ENCODE results near the gene SPSB2.
A peak's percentile ranks its signal among the peaks of the same experiment; 100 is the strongest.

Gene SPSB2

DNA sequence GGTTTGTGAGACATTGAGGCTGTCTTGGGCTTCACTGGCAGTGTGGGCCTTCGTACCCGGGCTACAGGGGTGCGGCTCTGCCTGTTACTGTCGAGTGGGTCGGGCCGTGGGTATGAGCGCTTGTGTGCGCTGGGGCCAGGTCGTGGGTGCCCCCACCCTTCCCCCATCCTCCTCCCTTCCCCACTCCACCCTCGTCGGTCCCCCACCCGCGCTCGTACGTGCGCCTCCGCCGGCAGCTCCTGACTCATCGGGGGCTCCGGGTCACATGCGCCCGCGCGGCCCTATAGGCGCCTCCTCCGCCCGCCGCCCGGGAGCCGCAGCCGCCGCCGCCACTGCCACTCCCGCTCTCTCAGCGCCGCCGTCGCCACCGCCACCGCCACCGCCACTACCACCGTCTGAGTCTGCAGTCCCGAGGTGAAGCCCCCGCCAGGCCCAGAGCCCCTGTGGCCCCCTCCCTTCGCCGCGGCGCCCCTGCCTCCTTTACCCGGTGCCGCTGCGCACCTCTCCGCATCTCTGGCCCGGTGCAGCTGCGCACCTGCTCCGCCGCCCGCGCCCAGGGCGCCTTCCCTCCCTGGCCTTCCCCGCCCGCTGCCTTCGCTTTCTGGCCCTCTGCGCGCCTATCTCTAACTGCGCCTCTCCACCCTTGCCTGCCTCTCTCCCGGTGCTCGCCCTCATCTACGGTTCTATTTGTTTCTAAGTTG lies 41.3 kb upstream of the SPSB2 start, which contains the start of gene ENO2:
ENO2 (plus strand) TSS at position 335 of the 701 bp plus-strand sequence. CDS start 1,253 bp downstream, outside the sequence.
- Histone ChIP-seq H3K4me3 (ENCODE audit: low read depth, low read length) (peak within 1 kb of the TSS; percentile 60), H3K4me1 (ENCODE audit: control insufficient read depth, insufficient read depth, low read length) (peaks cover 7% of the 10 kb centered on the region), H3K9me3 (ENCODE audit: control insufficient read depth, insufficient read depth, low read depth, low read length) (no peaks in the 10 kb centered on the region), H3K36me3 (ENCODE audit: control insufficient read depth in 2 of 2, insufficient read depth in 1 of 2, low read length in 2 of 2) (peaks cover 7 to 31% of the 10 kb centered on the region in 2 experiments; a peak in 2 of 3 replicates), H3K27ac (ENCODE audit: extremely low read depth, low read depth, low read length) (peak within 1 kb of the TSS; percentile 51; the same call in 1 of the 2 replicates)
- POLR2A ChIA-PET = interaction anchor here (0.6 to 1.7 kb wide), 9 partner anchors 8 to 284 kb away, joined by 3 to 8 read pairs (median 4); partner anchors contain the start of genes C12orf57, RNU7-1 and SPSB2
- CTCF ChIA-PET = interaction anchor here (0.7 kb wide), 1 partner anchor 9 kb away, joined by 3 read pairs; no protein-coding TSS in a partner anchor
- 0 out of 2 replicates have a peak, but pooled peaks have one; percentile 28 for TF ChIP-seq SP3 (tag by site-specific recombination; IDR thresholded peaks at IDR 0.05)
- no peak for TF ChIP-seq ZNF521 (tag by site-specific recombination; IDR thresholded peaks at IDR 0.05)
- TF ChIP-seq FEZF1 (tag by site-specific recombination; IDR thresholded peaks at IDR 0.05) = no peak
- TF ChIP-seq, protein P1, sequence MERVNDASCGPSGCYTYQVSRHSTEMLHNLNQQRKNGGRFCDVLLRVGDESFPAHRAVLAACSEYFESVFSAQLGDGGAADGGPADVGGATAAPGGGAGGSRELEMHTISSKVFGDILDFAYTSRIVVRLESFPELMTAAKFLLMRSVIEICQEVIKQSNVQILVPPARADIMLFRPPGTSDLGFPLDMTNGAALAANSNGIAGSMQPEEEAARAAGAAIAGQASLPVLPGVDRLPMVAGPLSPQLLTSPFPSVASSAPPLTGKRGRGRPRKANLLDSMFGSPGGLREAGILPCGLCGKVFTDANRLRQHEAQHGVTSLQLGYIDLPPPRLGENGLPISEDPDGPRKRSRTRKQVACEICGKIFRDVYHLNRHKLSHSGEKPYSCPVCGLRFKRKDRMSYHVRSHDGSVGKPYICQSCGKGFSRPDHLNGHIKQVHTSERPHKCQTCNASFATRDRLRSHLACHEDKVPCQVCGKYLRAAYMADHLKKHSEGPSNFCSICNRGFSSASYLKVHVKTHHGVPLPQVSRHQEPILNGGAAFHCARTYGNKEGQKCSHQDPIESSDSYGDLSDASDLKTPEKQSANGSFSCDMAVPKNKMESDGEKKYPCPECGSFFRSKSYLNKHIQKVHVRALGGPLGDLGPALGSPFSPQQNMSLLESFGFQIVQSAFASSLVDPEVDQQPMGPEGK (tag by site-specific recombination; IDR thresholded peaks at IDR 0.05) = peak; percentile 92
- 0 out of 2 replicates have a peak, but pooled peaks have one; percentile 42 for TF ChIP-seq ZNF391 (tag by site-specific recombination; IDR thresholded peaks at IDR 0.05; ENCODE audit: borderline replicate concordance, low read depth)
- TF ChIP-seq ZNF239 (tag by site-specific recombination; IDR thresholded peaks at IDR 0.05) = 0 out of 2 replicates have a peak, but pooled peaks have one; percentile 24
- TF ChIP-seq ZBTB48 (tag by site-specific recombination; IDR thresholded peaks at IDR 0.05) = peak; percentile 38; the same call in 1 of the 2 replicates
- peak; percentile 80 for TF ChIP-seq ZNF2 (tag by site-specific recombination; IDR thresholded peaks at IDR 0.05)
- TF ChIP-seq ZFP69B (tag by site-specific recombination; IDR thresholded peaks at IDR 0.05) = no peak
- TF ChIP-seq, protein P2, sequence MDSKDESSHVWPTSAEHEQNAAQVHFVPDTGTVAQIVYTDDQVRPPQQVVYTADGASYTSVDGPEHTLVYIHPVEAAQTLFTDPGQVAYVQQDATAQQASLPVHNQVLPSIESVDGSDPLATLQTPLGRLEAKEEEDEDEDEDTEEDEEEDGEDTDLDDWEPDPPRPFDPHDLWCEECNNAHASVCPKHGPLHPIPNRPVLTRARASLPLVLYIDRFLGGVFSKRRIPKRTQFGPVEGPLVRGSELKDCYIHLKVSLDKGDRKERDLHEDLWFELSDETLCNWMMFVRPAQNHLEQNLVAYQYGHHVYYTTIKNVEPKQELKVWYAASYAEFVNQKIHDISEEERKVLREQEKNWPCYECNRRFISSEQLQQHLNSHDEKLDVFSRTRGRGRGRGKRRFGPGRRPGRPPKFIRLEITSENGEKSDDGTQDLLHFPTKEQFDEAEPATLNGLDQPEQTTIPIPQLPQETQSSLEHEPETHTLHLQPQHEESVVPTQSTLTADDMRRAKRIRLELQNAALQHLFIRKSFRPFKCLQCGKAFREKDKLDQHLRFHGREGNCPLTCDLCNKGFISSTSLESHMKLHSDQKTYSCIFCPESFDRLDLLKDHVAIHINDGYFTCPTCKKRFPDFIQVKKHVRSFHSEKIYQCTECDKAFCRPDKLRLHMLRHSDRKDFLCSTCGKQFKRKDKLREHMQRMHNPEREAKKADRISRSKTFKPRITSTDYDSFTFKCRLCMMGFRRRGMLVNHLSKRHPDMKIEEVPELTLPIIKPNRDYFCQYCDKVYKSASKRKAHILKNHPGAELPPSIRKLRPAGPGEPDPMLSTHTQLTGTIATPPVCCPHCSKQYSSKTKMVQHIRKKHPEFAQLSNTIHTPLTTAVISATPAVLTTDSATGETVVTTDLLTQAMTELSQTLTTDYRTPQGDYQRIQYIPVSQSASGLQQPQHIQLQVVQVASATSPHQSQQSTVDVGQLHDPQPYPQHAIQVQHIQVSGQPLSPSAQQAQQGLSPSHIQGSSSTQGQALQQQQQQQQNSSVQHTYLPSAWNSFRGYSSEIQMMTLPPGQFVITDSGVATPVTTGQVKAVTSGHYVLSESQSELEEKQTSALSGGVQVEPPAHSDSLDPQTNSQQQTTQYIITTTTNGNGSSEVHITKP (tag by site-specific recombination; IDR thresholded peaks at IDR 0.05) = no peak; the same call in 1 of the 2 replicates
- TF ChIP-seq ZNF629 (tag by site-specific recombination; IDR thresholded peaks at IDR 0.05) = 0 out of 2 replicates have a peak, but pooled peaks have one; percentile 30
- TF ChIP-seq ZNF707 (tag by site-specific recombination; IDR thresholded peaks at IDR 0.05) = no peak
- 0 out of 2 replicates have a peak, but pooled peaks have one; percentile 29 for TF ChIP-seq ZNF423 (tag by site-specific recombination; IDR thresholded peaks at IDR 0.05)
- TF ChIP-seq ZNF654 (tag by site-specific recombination; IDR thresholded peaks at IDR 0.05; ENCODE audit: low read depth) = no peak
- TF ChIP-seq, protein P3, sequence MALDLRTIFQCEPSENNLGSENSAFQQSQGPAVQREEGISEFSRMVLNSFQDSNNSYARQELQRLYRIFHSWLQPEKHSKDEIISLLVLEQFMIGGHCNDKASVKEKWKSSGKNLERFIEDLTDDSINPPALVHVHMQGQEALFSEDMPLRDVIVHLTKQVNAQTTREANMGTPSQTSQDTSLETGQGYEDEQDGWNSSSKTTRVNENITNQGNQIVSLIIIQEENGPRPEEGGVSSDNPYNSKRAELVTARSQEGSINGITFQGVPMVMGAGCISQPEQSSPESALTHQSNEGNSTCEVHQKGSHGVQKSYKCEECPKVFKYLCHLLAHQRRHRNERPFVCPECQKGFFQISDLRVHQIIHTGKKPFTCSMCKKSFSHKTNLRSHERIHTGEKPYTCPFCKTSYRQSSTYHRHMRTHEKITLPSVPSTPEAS (tag by site-specific recombination; IDR thresholded peaks at IDR 0.05) = no peak
- TF ChIP-seq, protein P4, sequence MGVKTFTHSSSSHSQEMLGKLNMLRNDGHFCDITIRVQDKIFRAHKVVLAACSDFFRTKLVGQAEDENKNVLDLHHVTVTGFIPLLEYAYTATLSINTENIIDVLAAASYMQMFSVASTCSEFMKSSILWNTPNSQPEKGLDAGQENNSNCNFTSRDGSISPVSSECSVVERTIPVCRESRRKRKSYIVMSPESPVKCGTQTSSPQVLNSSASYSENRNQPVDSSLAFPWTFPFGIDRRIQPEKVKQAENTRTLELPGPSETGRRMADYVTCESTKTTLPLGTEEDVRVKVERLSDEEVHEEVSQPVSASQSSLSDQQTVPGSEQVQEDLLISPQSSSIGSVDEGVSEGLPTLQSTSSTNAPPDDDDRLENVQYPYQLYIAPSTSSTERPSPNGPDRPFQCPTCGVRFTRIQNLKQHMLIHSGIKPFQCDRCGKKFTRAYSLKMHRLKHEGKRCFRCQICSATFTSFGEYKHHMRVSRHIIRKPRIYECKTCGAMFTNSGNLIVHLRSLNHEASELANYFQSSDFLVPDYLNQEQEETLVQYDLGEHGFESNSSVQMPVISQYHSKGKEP (tag by site-specific recombination; IDR thresholded peaks at IDR 0.05) = 0 out of 2 replicates have a peak, but pooled peaks have one; percentile 26
- peak; percentile 35; the same call in 1 of the 2 replicates for TF ChIP-seq GLIS2 (tag by site-specific recombination; IDR thresholded peaks at IDR 0.05)
- no peak for TF ChIP-seq ZNF610 (tag by site-specific recombination; IDR thresholded peaks at IDR 0.05; ENCODE audit: borderline replicate concordance)
- TF ChIP-seq, protein P5, sequence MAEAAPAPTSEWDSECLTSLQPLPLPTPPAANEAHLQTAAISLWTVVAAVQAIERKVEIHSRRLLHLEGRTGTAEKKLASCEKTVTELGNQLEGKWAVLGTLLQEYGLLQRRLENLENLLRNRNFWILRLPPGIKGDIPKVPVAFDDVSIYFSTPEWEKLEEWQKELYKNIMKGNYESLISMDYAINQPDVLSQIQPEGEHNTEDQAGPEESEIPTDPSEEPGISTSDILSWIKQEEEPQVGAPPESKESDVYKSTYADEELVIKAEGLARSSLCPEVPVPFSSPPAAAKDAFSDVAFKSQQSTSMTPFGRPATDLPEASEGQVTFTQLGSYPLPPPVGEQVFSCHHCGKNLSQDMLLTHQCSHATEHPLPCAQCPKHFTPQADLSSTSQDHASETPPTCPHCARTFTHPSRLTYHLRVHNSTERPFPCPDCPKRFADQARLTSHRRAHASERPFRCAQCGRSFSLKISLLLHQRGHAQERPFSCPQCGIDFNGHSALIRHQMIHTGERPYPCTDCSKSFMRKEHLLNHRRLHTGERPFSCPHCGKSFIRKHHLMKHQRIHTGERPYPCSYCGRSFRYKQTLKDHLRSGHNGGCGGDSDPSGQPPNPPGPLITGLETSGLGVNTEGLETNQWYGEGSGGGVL (tag by site-specific recombination; IDR thresholded peaks at IDR 0.05) = peak; percentile 86
- TF ChIP-seq ZNF335 (tag by site-specific recombination; conservative IDR thresholded peaks at IDR 0.05) = peak; percentile 79
- TF ChIP-seq, protein P6, sequence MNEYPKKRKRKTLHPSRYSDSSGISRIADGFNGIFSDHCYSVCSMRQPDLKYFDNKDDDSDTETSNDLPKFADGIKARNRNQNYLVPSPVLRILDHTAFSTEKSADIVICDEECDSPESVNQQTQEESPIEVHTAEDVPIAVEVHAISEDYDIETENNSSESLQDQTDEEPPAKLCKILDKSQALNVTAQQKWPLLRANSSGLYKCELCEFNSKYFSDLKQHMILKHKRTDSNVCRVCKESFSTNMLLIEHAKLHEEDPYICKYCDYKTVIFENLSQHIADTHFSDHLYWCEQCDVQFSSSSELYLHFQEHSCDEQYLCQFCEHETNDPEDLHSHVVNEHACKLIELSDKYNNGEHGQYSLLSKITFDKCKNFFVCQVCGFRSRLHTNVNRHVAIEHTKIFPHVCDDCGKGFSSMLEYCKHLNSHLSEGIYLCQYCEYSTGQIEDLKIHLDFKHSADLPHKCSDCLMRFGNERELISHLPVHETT (tag by site-specific recombination; IDR thresholded peaks at IDR 0.05) = no peak; the same call in 1 of the 2 replicates
- TF ChIP-seq YY2 (tag by site-specific recombination; IDR thresholded peaks at IDR 0.05) = peak; percentile 59
- no peak for TF ChIP-seq SCRT2 (tag by site-specific recombination; IDR thresholded peaks at IDR 0.05)
- TF ChIP-seq ZNF341 (tag by site-specific recombination; IDR thresholded peaks at IDR 0.05; ENCODE audit: low read depth) = no peak
- TF ChIP-seq ZNF747 (tag by site-specific recombination; IDR thresholded peaks at IDR 0.05) = no peak
